OCI-LY1 (cell line): ENCODE results near the gene NFILZ.

ENCODE experiments used
- H2AFZ ChIP-seq: fragments of 200-600 bp; sonication (generic), shearing (Covaris generic); 2 replicates; pipeline ENCODE4 v1.6.0; 2014; ENCODE audit warnings: antibody characterized with exemption, mild to moderate bottlenecking, low read length
- H3F3A ChIP-seq: fragments of 200-600 bp; sonication (generic), shearing (Covaris generic); 2 replicates; pipeline ENCODE4 v1.6.0; 2014; ENCODE audit warnings: mild to moderate bottlenecking, antibody characterized with exemption, low read length, moderate library complexity; ENCODE audit not compliant: insufficient read depth
- H3K27ac ChIP-seq: fragments of 200-600 bp; sonication (generic); 2 replicates; pipeline ENCODE4 v1.5.1; 2014; ENCODE audit warnings: low read length, mixed run types, mild to moderate bottlenecking, low read depth; ENCODE audit not compliant: poor library complexity, severe bottlenecking
- H3K27me3 ChIP-seq: fragments of 200-600 bp; sonication (generic); 2 replicates; pipeline ENCODE4 v1.6.0; 2014; ENCODE audit warnings: antibody characterized with exemption, mild to moderate bottlenecking, low read length, moderate library complexity; ENCODE audit not compliant: insufficient read depth
- H3K36me3 ChIP-seq: fragments of 200-600 bp; sonication (generic); 2 replicates; pipeline ENCODE4 v1.6.1; 2014; ENCODE audit warnings: mild to moderate bottlenecking, antibody characterized with exemption, low read length, moderate library complexity, mixed read lengths; ENCODE audit not compliant: insufficient read depth
- H3K4me1 ChIP-seq: fragments of 200-600 bp; sonication (generic); 2 replicates; pipeline ENCODE4 v1.5.1; 2014; ENCODE audit warnings: mild to moderate bottlenecking, low read length, moderate library complexity; ENCODE audit not compliant: insufficient read depth, severe bottlenecking
- H3K4me2 ChIP-seq: fragments of 200-600 bp; sonication (generic), shearing (Covaris generic); 2 replicates; pipeline ENCODE4 v1.6.1; 2014; ENCODE audit warnings: low read length
- H3K4me3 ChIP-seq: fragments of 200-600 bp; sonication (generic); 2 replicates; pipeline ENCODE4 v1.5.1; 2014; ENCODE audit warnings: low read length, low read depth, mild to moderate bottlenecking, mixed read lengths; ENCODE audit not compliant: poor library complexity, severe bottlenecking
- H3K79me2 ChIP-seq: fragments of 200-600 bp; shearing (Covaris generic); 2 replicates; pipeline ENCODE4 v1.6.1; 2016; ENCODE audit warnings: mixed run types, low read length, mixed read lengths; ENCODE audit not compliant: insufficient read depth
- H3K9ac ChIP-seq: fragments of 200-600 bp; sonication (generic), shearing (Covaris generic); 2 replicates; pipeline ENCODE4 v1.6.1; 2014; ENCODE audit warnings: mild to moderate bottlenecking, low read length, mixed read lengths
- H3K9me2 ChIP-seq: fragments of 200-600 bp; sonication (generic), shearing (Covaris generic); 2 replicates; pipeline ENCODE4 v1.6.1; 2014; ENCODE audit warnings: low read depth, mild to moderate bottlenecking, low read length, mixed read lengths
- H3K9me3 ChIP-seq: fragments of 200-600 bp; shearing (Covaris generic); 2 replicates; pipeline ENCODE4 v1.6.1; 2014; ENCODE audit warnings: low read length, mixed read lengths
- H4K20me1 ChIP-seq: fragments of 200-600 bp; sonication (generic), shearing (Covaris generic); 2 replicates; pipeline ENCODE4 v1.6.0; 2016; ENCODE audit warnings: mild to moderate bottlenecking, low read length; ENCODE audit not compliant: insufficient read depth
- EZH2 ChIP-seq: fragments of 200-600 bp; sonication (generic), shearing (Covaris generic); IDR thresholded peaks from 2 replicates; pipeline ENCODE4 v1.8.0; 2017; ENCODE audit warnings: borderline replicate concordance, mixed run types, mild to moderate bottlenecking, antibody characterized with exemption, low read length, moderate library complexity, mixed read lengths
- TF ChIP-seq, protein P1 (sequence below): fragments of 200-600 bp; sonication (generic), shearing (Covaris generic); IDR thresholded peaks from 2 replicates; pipeline ENCODE4 v1.5.1; 2017; ENCODE audit warnings: mild to moderate bottlenecking, antibody characterized with exemption, low read length, moderate library complexity, mixed read lengths

Gene NFILZ

DNA sequence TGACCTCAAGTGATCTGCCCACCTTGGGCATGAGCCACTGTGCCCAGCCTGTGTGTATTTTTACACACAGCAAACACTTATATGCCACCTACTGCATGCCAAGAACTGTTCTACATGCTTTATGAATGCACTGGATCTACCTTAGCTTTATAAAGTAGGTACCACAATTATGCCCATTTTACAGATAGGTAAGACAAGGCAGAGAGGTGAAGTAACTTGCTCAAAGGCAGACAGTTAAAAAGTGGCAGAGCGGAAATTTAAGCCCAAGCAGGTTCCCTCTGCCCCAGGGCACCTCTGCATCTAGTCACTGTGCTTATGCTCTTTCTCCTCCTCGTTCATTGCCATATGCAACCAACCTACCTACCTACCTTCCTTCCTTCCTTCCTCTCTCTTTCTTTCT, 30.4 kb upstream of the NFILZ start:
- no peak overlapping the region for H3K4me3 ChIP-seq
- no peaks in the 10 kb centered on the region for H3F3A ChIP-seq
- H4K20me1 ChIP-seq, result no peaks in the 10 kb centered on the region
- no peaks in the 10 kb centered on the region; the same call in 1 of the 2 replicates for H3K27me3 ChIP-seq
- H2AFZ ChIP-seq, result no peak overlapping the region
- H3K4me1 ChIP-seq, result no peaks in the 10 kb centered on the region
- H3K36me3 ChIP-seq, result no peaks in the 10 kb centered on the region; the same call in 1 of the 2 replicates
- no peak overlapping the region for H3K27ac ChIP-seq
- H3K9me2 ChIP-seq, result no peaks in the 10 kb centered on the region
- H3K9me3 ChIP-seq, result no peaks in the 10 kb centered on the region
- no peaks in the 10 kb centered on the region for H3K79me2 ChIP-seq
- no peak overlapping the region for H3K9ac ChIP-seq
- TF ChIP-seq, protein P1, sequence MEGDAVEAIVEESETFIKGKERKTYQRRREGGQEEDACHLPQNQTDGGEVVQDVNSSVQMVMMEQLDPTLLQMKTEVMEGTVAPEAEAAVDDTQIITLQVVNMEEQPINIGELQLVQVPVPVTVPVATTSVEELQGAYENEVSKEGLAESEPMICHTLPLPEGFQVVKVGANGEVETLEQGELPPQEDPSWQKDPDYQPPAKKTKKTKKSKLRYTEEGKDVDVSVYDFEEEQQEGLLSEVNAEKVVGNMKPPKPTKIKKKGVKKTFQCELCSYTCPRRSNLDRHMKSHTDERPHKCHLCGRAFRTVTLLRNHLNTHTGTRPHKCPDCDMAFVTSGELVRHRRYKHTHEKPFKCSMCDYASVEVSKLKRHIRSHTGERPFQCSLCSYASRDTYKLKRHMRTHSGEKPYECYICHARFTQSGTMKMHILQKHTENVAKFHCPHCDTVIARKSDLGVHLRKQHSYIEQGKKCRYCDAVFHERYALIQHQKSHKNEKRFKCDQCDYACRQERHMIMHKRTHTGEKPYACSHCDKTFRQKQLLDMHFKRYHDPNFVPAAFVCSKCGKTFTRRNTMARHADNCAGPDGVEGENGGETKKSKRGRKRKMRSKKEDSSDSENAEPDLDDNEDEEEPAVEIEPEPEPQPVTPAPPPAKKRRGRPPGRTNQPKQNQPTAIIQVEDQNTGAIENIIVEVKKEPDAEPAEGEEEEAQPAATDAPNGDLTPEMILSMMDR, result no peak
- TF ChIP-seq EZH2, result no peak
- H3K4me2 ChIP-seq, result no peak overlapping the region

DNA sequence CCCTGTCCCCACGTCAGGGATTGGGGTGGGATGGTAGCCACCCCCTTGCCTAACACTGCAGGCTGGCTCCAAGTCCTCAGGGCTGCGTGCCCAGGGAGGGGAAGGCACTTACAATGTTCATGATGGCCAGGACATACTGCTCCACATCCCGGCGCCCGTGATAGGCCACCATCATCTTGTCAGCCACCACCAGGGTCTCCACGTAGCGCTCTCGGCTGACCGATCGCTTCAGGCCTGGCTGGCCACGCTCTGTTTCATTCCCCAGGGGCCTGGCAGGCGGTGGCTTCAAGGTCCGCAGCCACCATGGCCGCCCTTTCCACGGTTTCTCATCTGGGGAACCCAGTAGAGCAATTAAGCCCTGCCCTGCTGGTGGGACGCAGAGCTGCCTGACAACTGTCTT, 29.6 kb upstream of the NFILZ start:
- Histone ChIP-seq H3F3A (no peaks in the 10 kb centered on the region), H3K36me3 (no peaks in the 10 kb centered on the region; the same call in 1 of the 2 replicates), H3K4me2 (no peak overlapping the region), H4K20me1 (no peaks in the 10 kb centered on the region), H3K4me1 (no peaks in the 10 kb centered on the region), H3K27me3 (no peaks in the 10 kb centered on the region; the same call in 1 of the 2 replicates), H3K27ac (no peak overlapping the region), H3K9me3 (no peaks in the 10 kb centered on the region), H3K9me2 (no peaks in the 10 kb centered on the region), H2AFZ (no peak overlapping the region), H3K9ac (no peak overlapping the region), H3K4me3 (no peak overlapping the region), H3K79me2 (no peaks in the 10 kb centered on the region)
- no peak for TF ChIP-seq EZH2
- TF ChIP-seq, protein P1, result no peak

DNA sequence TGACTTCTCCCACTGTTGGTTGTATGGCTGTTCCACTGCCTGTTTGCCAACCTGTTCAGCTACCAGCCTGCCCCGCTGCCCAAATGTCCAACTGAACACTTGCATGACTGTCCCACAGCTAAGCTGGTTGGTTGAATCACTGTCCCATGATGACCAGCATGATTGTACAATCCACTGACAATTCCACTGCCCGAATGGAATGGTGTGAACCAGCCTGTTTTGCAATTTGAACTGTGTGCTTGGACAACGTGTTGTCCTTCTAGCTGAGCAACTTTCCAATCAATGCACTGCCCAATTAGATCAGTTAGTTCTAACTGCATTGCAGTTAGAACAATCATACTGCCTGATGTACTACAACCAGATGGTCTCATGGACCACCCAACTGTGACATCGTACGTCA, 28.6 kb upstream of the NFILZ start:
- Histone ChIP-seq H3K9ac (no peak overlapping the region), H3K27ac (no peak overlapping the region), H3F3A (no peaks in the 10 kb centered on the region), H4K20me1 (no peaks in the 10 kb centered on the region), H3K4me2 (no peak overlapping the region), H3K27me3 (no peaks in the 10 kb centered on the region; the same call in 1 of the 2 replicates), H3K9me3 (no peaks in the 10 kb centered on the region), H2AFZ (no peak overlapping the region), H3K4me3 (no peak overlapping the region), H3K9me2 (no peaks in the 10 kb centered on the region), H3K79me2 (no peaks in the 10 kb centered on the region), H3K36me3 (no peaks in the 10 kb centered on the region; the same call in 1 of the 2 replicates), H3K4me1 (no peaks in the 10 kb centered on the region)
- no peak for TF ChIP-seq EZH2
- TF ChIP-seq, protein P1, result no peak
